Left renal pelvis (tissue), 4 donors: ENCODE data around the gene BIRC2. TPM values are rescaled to one million over a fixed set of nuclear protein-coding genes. Genes with fewer than 3 reads are reported as not detected.
"Not testable (repeated sequence)": the region's sequence is repeated elsewhere in the genome, so short reads cannot be mapped to it uniquely, and the experiment has no call there.

Source experiments
- DNase-seq, 4 donors: peaks; one replicate each; pipeline ENCODE4 v3.0.0-alpha.2; 2013; ENCODE audit warnings: low read depth in 4 of 4, low spot score in 3 of 4
- polyA plus RNA-seq, 4 donors: library from polyadenylated mRNA; unstranded; fragments of 120-200 nt; gene quantifications; one replicate each; pipeline ENCODE4 v1.2.1, GENCODE V29; 2013; ENCODE audit not compliant: insufficient read length in 4 of 4

BIRC2 gene
- polyA plus RNA-seq, 4 donors = 67.4 to 97.9 (median 79.3) TPM

GRCh38 chr11:102368472-102368871, 21.5 kb downstream of the BIRC2 start:
- no peak for DNase-seq

GRCh38 chr11:102374633-102375424, 27.8 kb downstream of the BIRC2 start:
- not testable (repeated sequence) for DNase-seq

- no peak for DNase-seq
Observed at GRCh38 chr11:102375720-102376399, 28.8 kb downstream of the BIRC2 start.

GRCh38 chr11:102377891-102378290, 30.9 kb downstream of the BIRC2 start:
- DNase-seq = no peak

GRCh38 chr11:102378818-102379217, 31.8 kb downstream of the BIRC2 start:
- no peak for DNase-seq

- DNase-seq = no peak
Observed at GRCh38 chr11:102382384-102382783, 35.4 kb downstream of the BIRC2 start.

GRCh38 chr11:102383839-102384238, 36.8 kb downstream of the BIRC2 start:
- DNase-seq = no peak

- no peak for DNase-seq
Observed at GRCh38 chr11:102384419-102385079, 37.5 kb downstream of the BIRC2 start.

- DNase-seq = no peak
Observed at GRCh38 chr11:102385085-102386007, 38.3 kb downstream of the BIRC2 start.

GRCh38 chr11:102386136-102386734, 39.2 kb downstream of the BIRC2 start:
- DNase-seq = no peak

GRCh38 chr11:102387043-102387781, 40.2 kb downstream of the BIRC2 start:
- no peak for DNase-seq

- no peak for DNase-seq
Observed at GRCh38 chr11:102389253-102389652, 42.2 kb downstream of the BIRC2 start.

GRCh38 chr11:102390667-102391465, 43.9 kb downstream of the BIRC2 start:
- DNase-seq = peak in 1 of 4 donors; percentile 27

GRCh38 chr11:102391549-102392237, 44.7 kb downstream of the BIRC2 start:
- DNase-seq = no peak

GRCh38 chr11:102393272-102393730, 46.3 kb downstream of the BIRC2 start:
- no peak for DNase-seq

GRCh38 chr11:102395720-102396393, 48.8 kb downstream of the BIRC2 start:
- no peak for DNase-seq
